ENCODE measurements around the gene CEMIP.
"Not testable (repeated sequence)": the region's sequence is repeated elsewhere in the genome, so short reads cannot be mapped to it uniquely, and the experiment has no call there.

Gene CEMIP

DNA sequence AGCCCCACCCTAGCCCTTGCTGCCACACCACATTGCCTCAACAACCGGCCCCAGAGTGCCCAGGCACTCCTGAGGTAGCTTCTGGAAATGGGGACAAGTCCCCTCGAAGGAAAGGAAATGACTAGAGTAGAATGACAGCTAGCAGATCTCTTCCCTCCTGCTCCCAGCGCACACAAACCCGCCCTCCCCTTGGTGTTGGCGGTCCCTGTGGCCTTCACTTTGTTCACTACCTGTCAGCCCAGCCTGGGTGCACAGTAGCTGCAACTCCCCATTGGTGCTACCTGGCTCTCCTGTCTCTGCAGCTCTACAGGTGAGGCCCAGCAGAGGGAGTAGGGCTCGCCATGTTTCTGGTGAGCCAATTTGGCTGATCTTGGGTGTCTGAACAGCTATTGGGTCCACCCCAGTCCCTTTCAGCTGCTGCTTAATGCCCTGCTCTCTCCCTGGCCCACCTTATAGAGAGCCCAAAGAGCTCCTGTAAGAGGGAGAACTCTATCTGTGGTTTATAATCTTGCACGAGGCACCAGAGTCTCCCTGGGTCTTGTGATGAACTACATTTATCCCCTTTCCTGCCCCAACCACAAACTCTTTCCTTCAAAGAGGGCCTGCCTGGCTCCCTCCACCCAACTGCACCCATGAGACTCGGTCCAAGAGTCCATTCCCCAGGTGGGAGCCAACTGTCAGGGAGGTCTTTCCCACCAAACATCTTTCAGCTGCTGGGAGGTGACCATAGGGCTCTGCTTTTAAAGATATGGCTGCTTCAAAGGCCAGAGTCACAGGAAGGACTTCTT lies 171.3 kb downstream of the CEMIP start:
- no peaks in the 10 kb centered on the region for H3K9me3 ChIP-seq (ENCODE audit: control insufficient read depth in 2 of 2, low read length in 2 of 2)
- H3K27ac ChIP-seq (ENCODE audit: low read length), result no peak overlapping the region
- no peak overlapping the region for H3K4me3 ChIP-seq (ENCODE audit: low read length in 2 of 2)
- no peaks in the 10 kb centered on the region for H3K27me3 ChIP-seq (ENCODE audit: control insufficient read depth in 1 of 2, insufficient read depth in 2 of 2, low read length in 2 of 2)
- H3K4me1 ChIP-seq (ENCODE audit: control insufficient read depth, insufficient read depth, low read length), result no peaks in the 10 kb centered on the region
- peaks cover 38 to 47% of the 10 kb centered on the region in 2 donors for H3K36me3 ChIP-seq (ENCODE audit: control insufficient read depth in 2 of 2, insufficient read depth in 2 of 2, low read length in 2 of 2)
- no peak overlapping the region for H3K9ac ChIP-seq (ENCODE audit: low read length in 2 of 2)

GRCh38 chr15:80951941-80952340 lies 172.8 kb downstream of the CEMIP start:
- Histone ChIP-seq H3K36me3 (ENCODE audit: control insufficient read depth in 2 of 2, insufficient read depth in 2 of 2, low read length in 2 of 2) (peaks cover 33 to 35% of the 10 kb centered on the region in 2 donors), H3K27me3 (ENCODE audit: control insufficient read depth in 1 of 2, insufficient read depth in 2 of 2, low read length in 2 of 2) (no peaks in the 10 kb centered on the region), H3K27ac (ENCODE audit: low read length) (no peak overlapping the region), H3K4me3 (ENCODE audit: low read length in 2 of 2) (no peak overlapping the region), H3K9ac (ENCODE audit: low read length in 2 of 2) (no peak overlapping the region), H3K4me1 (ENCODE audit: control insufficient read depth, insufficient read depth, low read length) (no peaks in the 10 kb centered on the region), H3K9me3 (ENCODE audit: control insufficient read depth in 2 of 2, low read length in 2 of 2) (no peaks in the 10 kb centered on the region)

- no peak overlapping the region for H3K4me3 ChIP-seq (ENCODE audit: low read length in 2 of 2)
- no peaks in the 10 kb centered on the region for H3K4me1 ChIP-seq (ENCODE audit: control insufficient read depth, insufficient read depth, low read length)
- H3K27ac ChIP-seq (ENCODE audit: low read length), result no peak overlapping the region
- peaks cover 21 to 22% of the 10 kb centered on the region in 2 donors for H3K36me3 ChIP-seq (ENCODE audit: control insufficient read depth in 2 of 2, insufficient read depth in 2 of 2, low read length in 2 of 2)
- H3K9ac ChIP-seq (ENCODE audit: low read length in 2 of 2), result no peak overlapping the region
- H3K9me3 ChIP-seq (ENCODE audit: control insufficient read depth in 2 of 2, low read length in 2 of 2), result no peaks in the 10 kb centered on the region
- no peaks in the 10 kb centered on the region for H3K27me3 ChIP-seq (ENCODE audit: control insufficient read depth in 1 of 2, insufficient read depth in 2 of 2, low read length in 2 of 2)
Measured at GRCh38 chr15:80953001-80953952, 174.1 kb downstream of the CEMIP start.

- Histone ChIP-seq H3K36me3 (ENCODE audit: control insufficient read depth in 2 of 2, insufficient read depth in 2 of 2, low read length in 2 of 2) (peaks cover 16 to 21% of the 10 kb centered on the region in 2 donors), H3K27ac (ENCODE audit: low read length) (no peak overlapping the region), H3K4me3 (ENCODE audit: low read length in 2 of 2) (no peak overlapping the region), H3K4me1 (ENCODE audit: control insufficient read depth, insufficient read depth, low read length) (no peaks in the 10 kb centered on the region), H3K9ac (ENCODE audit: low read length in 2 of 2) (no peak overlapping the region), H3K9me3 (ENCODE audit: control insufficient read depth in 2 of 2, low read length in 2 of 2) (no peaks in the 10 kb centered on the region), H3K27me3 (ENCODE audit: control insufficient read depth in 1 of 2, insufficient read depth in 2 of 2, low read length in 2 of 2) (no peaks in the 10 kb centered on the region)
Measured at GRCh38 chr15:80953953-80954778, 175.0 kb downstream of the CEMIP start.

DNA sequence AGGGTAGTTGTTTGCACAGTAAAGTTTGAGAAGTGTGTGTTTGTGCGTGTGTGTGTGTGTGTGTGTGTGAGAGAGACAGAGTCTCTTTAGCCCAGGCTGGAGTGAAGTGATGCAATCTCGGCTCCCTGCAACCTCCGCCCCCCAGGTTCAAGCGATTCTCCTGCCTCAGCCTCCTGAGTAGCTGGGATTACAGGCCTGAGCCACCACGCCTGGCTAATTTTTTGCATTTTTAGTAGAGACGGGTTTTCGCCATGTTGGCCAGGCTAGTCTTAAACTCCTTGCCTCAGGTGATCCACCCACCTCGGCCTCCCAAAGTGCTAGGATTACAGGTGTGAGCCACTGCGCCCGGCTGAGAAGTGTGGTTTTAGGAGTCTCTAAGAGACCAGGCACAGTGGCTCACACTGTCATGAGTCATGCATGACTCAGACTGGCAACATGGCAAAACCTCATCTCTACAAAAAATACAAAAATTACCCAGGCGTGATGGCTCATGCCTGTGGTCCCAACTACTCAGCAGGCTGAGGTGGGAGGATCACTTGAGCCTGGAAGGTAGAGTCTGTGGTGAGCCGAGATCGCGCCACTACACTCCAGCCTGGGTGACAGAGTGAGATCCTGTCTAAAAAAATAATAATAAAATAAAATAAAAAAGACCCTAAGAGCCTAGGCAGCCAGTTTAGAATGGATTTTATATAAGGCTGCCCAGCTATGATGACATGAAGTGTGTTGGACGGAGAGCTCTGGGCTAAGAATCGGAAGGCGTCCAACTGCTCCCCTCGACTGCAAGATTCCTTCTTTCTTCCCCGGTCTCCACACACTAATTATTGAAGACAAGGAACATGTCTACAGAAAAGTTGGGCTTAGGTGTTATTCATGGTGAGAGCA lies 176.6 kb downstream of the CEMIP start:
- peaks cover 7 to 13% of the 10 kb centered on the region in 2 donors for H3K36me3 ChIP-seq (ENCODE audit: control insufficient read depth in 2 of 2, insufficient read depth in 2 of 2, low read length in 2 of 2)
- H3K9ac ChIP-seq (ENCODE audit: low read length in 2 of 2); H3K4me1 ChIP-seq (ENCODE audit: control insufficient read depth, insufficient read depth, low read length); H3K4me3 ChIP-seq (ENCODE audit: low read length in 2 of 2); H3K9me3 ChIP-seq (ENCODE audit: control insufficient read depth in 2 of 2, low read length in 2 of 2); H3K27ac ChIP-seq (ENCODE audit: low read length); H3K27me3 ChIP-seq (ENCODE audit: control insufficient read depth in 1 of 2, insufficient read depth in 2 of 2, low read length in 2 of 2): not testable (repeated sequence)

DNA sequence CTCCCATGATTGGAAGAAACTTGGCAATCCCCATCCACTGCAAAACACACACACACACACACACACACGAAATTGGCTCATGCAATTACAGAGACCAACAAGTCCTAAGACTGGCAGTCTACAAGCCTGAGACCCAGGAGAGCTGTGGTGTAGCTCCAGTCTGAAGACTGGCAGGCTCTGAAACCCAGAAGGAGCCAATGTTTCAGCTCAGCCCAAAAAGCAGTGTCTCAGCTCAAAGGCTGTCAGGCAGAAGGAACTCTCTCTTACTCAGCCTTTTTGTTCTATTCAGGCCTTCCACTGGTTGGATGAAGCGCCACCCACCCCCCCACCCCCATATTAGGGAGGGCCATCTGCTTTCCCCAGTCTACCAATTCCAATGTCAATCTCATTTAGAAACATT lies 178.4 kb downstream of the CEMIP start:
- Histone ChIP-seq H3K27ac (ENCODE audit: low read length) (no peak overlapping the region), H3K9me3 (ENCODE audit: control insufficient read depth in 2 of 2, low read length in 2 of 2) (no peaks in the 10 kb centered on the region), H3K4me1 (ENCODE audit: control insufficient read depth, insufficient read depth, low read length) (no peaks in the 10 kb centered on the region), H3K27me3 (ENCODE audit: control insufficient read depth in 1 of 2, insufficient read depth in 2 of 2, low read length in 2 of 2) (no peaks in the 10 kb centered on the region), H3K9ac (ENCODE audit: low read length in 2 of 2) (no peak overlapping the region), H3K36me3 (ENCODE audit: control insufficient read depth in 2 of 2, insufficient read depth in 2 of 2, low read length in 2 of 2) (peaks cover 2 to 8% of the 10 kb centered on the region in 2 donors), H3K4me3 (ENCODE audit: low read length in 2 of 2) (no peak overlapping the region)

DNA sequence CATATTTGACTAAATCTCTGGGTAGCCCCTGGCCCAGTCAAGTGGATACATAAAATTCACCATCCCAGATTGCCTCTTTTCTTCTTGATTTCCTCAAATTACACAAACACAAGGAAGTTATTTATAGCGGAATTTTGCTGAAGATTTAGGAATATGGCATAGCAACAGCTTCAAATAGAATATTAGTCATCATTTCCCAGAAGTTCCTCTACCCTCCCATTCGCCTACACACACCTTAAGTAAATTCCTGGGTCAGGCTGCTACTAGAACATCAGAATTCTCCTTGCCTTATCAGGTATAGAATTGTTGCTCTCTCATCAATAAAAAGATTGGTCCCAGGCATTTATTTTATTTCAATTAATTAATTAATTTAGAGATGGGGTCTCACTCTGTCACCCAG lies 178.8 kb downstream of the CEMIP start:
- no peak overlapping the region for H3K27ac ChIP-seq (ENCODE audit: low read length)
- no peak overlapping the region for H3K9ac ChIP-seq (ENCODE audit: low read length in 2 of 2)
- no peak overlapping the region for H3K4me3 ChIP-seq (ENCODE audit: low read length in 2 of 2)

GRCh38 chr15:80958818-80959495 lies 179.8 kb downstream of the CEMIP start:
- H3K36me3 ChIP-seq (ENCODE audit: control insufficient read depth in 2 of 2, insufficient read depth in 2 of 2, low read length in 2 of 2), result peaks cover 0 to 8% of the 10 kb centered on the region in 2 donors
- no peak overlapping the region for H3K9ac ChIP-seq (ENCODE audit: low read length in 2 of 2)
- H3K4me3 ChIP-seq (ENCODE audit: low read length in 2 of 2), result no peak overlapping the region
- no peak overlapping the region for H3K27ac ChIP-seq (ENCODE audit: low read length)
- no peaks in the 10 kb centered on the region for H3K9me3 ChIP-seq (ENCODE audit: control insufficient read depth in 2 of 2, low read length in 2 of 2)
- H3K4me1 ChIP-seq (ENCODE audit: control insufficient read depth, insufficient read depth, low read length), result no peaks in the 10 kb centered on the region
- no peaks in the 10 kb centered on the region for H3K27me3 ChIP-seq (ENCODE audit: control insufficient read depth in 1 of 2, insufficient read depth in 2 of 2, low read length in 2 of 2)

More for the DNA sequence above, 178.8 kb downstream of the CEMIP start:
- Histone ChIP-seq H3K36me3 (ENCODE audit: control insufficient read depth in 2 of 2, insufficient read depth in 2 of 2, low read length in 2 of 2) (peaks cover 2 to 8% of the 10 kb centered on the region in 2 donors), H3K4me1 (ENCODE audit: control insufficient read depth, insufficient read depth, low read length) (no peaks in the 10 kb centered on the region), H3K9me3 (ENCODE audit: control insufficient read depth in 2 of 2, low read length in 2 of 2) (no peaks in the 10 kb centered on the region), H3K27me3 (ENCODE audit: control insufficient read depth in 1 of 2, insufficient read depth in 2 of 2, low read length in 2 of 2) (no peaks in the 10 kb centered on the region)

DNA sequence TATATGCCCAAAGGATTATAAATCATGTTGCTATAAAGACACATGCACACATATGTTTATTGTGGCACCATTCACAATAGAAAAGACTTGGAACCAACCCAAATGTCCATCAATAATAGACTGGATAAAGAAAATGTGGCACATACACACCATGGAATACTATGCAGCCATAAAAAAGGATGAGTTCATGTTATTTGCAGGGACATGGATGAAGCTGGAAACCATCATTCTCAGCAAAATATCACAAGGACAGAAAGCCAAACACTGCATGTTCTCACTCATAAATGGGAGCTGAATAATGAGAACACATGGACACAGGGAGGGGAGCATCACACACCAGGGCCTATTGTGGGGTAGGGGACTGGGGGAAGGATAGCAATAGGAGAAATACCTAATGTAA lies 186.3 kb downstream of the CEMIP start:
- H3K36me3 ChIP-seq (ENCODE audit: control insufficient read depth in 2 of 2, insufficient read depth in 2 of 2, low read length in 2 of 2); H3K27me3 ChIP-seq (ENCODE audit: control insufficient read depth in 1 of 2, insufficient read depth in 2 of 2, low read length in 2 of 2); H3K4me3 ChIP-seq (ENCODE audit: low read length in 2 of 2); H3K27ac ChIP-seq (ENCODE audit: low read length); H3K9ac ChIP-seq (ENCODE audit: low read length in 2 of 2); H3K9me3 ChIP-seq (ENCODE audit: control insufficient read depth in 2 of 2, low read length in 2 of 2): not testable (repeated sequence)
- H3K4me1 ChIP-seq (ENCODE audit: control insufficient read depth, insufficient read depth, low read length), result peaks cover 12% of the 10 kb centered on the region

Measured in stomach smooth muscle (tissue), 2 donors.